Pancreas (tissue), 10 donors: ENCODE results near the gene SRPRA. TPM values are rescaled to one million over a fixed set of nuclear protein-coding genes. Genes with fewer than 3 reads are reported as not detected.
A peak's percentile ranks its signal among the peaks of the same experiment; 100 is the strongest.

Experiments used
- ATAC-seq, 4 donors: fragments of 200-7000 bp; cut with Tn5 transposase; one replicate each; pipeline versions ENCODE4 v1.8.0 to v1.9.1; 2020; ENCODE audit warnings: mild to moderate bottlenecking in 4 of 4, moderate library complexity in 4 of 4
- DNase-seq, 6 donors: peaks; one replicate each; pipeline ENCODE4 v3.0.0-alpha.2; 2020
- FAIRE-seq: peaks from 2 replicates; lab custom pipeline; 2012; peaks lifted over from hg19 to GRCh38; lab: Jason Lieb, UNC
- H3K27ac ChIP-seq, 4 donors: fragments of 200-600 bp; sonication (generic); 1 replicate in 3 of 4; 2 replicates in 1 of 4; pipeline versions ENCODE4 v1.5.0 to v1.8.0; 2020
- H3K27me3 ChIP-seq, 4 donors: fragments of 200-600 bp; one replicate each; pipeline ENCODE4 v1.8.0; 2021
- H3K36me3 ChIP-seq, 3 donors: fragments of 200-600 bp; sonication (generic) in 1 of 3; one replicate each; pipeline versions ENCODE4 v1.5.0 to v1.8.0; 2020 to 2021
- H3K4me1 ChIP-seq, 3 donors: fragments of 200-600 bp; one replicate each; pipeline ENCODE4 v1.8.0; 2021
- H3K4me3 ChIP-seq, 4 donors: fragments of 200-600 bp; sonication (generic) in 2 of 4; one replicate each; pipeline versions ENCODE4 v1.5.0 to v1.8.0; 2020 to 2021
- H3K9me3 ChIP-seq, 4 donors: fragments of 200-600 bp; one replicate each; pipeline ENCODE4 v1.8.0; 2021
- WGBS, 2 donors: extraction: QIAGEN DNeasy Blood & Tissue Kit; methylation state at CpG; one replicate each; pipeline ENCODE4 v1.1.7; 2013; 5-methylcytosine and 5-hydroxymethylcytosine counted together
- intact Hi-C, 3 donors: fragments of 100-400 bp; cut with DNase I; formaldehyde crosslinking; loops; one replicate each; pipeline versions ENCODE4 v1.11.1 to v1.14.2; 2022
- polyA plus RNA-seq, 2 donors: library from polyadenylated mRNA; stranded (reverse); fragments of 200-250 nt; gene quantifications; one replicate each; pipeline ENCODE4 v1.2.3, GENCODE V29; 2013
- total RNA-seq, 6 donors: library from RNA; stranded (reverse); fragmentation: NEBNext Ultra II Directional in 4 of 6; extraction: Animal tissue kit (Norgen Biotek cat#: 25700) in 4 of 6; gene quantifications; one replicate each; pipeline versions ENCODE4 v1.2.1 to v1.2.4, GENCODE V29; 2021 to 2023
- TF ChIP-seq, protein P1 (sequence below), 4 donors: fragments of 200-600 bp; sonication (generic) in 3 of 4; IDR thresholded peaks; one replicate each; pipeline versions ENCODE4 v1.5.0 to v1.8.0; 2021; ENCODE audit warnings: antibody characterized with exemption in 4 of 4
- donor health status: healthy with polysubstance abuse.
- donor health status: DM: no; HTN: no; CAD: no; lungs with moderate emphysema.
- donor health status: DM: no; HTN: no; CAD: no.
- donor health status: control.
- donor health status: control.
- donor health status: Bipolar disorder and iron deficiency.
- donor health status: DM: yes; HTN: yes; CAD: no.
- donor health status: DM: no; HTN: no; CAD: no.
- donor health status: DM: no; HTN: no; CAD: no.
- donor health status: DM: yes; HTN: yes; CAD: no.

The SRPRA gene
- total and polyA plus RNA-seq, 8 donors = 76.5 to 178 (median 152) TPM

DNA sequence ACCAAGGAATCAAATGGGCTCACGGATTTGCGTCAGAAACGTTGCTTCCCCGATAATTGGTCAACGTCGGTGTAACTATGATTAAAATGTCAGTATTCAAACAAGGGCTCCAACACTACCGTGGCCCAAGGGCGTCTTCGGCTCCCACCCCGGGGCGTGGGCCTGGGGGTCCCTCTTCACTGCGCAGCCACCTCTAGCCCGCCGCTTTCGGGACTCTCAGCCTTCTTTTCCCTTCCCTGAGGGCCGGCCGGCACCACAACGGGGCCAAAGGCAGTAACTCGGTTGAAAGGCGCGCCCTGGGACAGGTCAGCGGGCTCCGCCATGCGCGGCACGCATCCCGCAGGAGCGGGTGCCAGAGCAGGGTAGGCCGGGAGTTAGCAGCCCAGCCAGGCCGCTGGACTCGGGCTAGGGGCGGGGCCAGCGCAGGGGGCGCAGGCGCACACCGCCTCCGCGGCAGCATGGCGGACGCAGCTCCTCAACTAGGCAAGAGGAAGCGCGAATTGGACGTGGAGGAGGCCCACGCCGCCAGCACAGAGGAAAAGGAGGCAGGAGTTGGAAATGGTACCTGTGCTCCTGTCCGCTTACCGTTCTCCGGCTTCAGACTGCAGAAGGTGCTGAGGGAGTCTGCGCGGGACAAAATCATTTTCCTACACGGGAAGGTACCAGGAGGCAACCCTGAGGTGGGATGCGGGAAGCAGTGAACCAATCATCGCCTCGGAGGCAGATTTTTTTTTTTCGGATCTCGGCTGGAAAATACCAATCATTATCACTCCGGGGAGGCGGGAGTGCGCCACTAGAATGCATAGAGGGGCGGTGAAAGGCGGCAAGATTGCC, 35.1 kb upstream of the SRPRA start, which contains the start of gene DCPS:
Gene DCPS, plus strand, starts transcription at position 438 of the 834 bp plus-strand sequence. Its CDS starts 21 bp downstream, at position 459.
- FAIRE-seq = no peak
- intact Hi-C loops = no loop called here
- Histone ChIP-seq H3K4me1 (peaks cover 8 to 22% (median 13%) of the 10 kb centered on the region in 3 donors), H3K4me3 (peak within 1 kb of the TSS; percentile 36 to 71 (median 59)), H3K36me3 (no peaks in the 10 kb centered on the region), H3K27me3 (no peaks in the 10 kb centered on the region), H3K27ac (peak within 1 kb of the TSS; percentile 67 to 88 (median 80)), H3K9me3 (no peaks in the 10 kb centered on the region)
- DNase-seq = peak; percentile 86 to 97 (median 92)
- WGBS, 2 donors = 1% methylated on average over 61 of the region's 61 CpGs
- TF ChIP-seq, protein P1, sequence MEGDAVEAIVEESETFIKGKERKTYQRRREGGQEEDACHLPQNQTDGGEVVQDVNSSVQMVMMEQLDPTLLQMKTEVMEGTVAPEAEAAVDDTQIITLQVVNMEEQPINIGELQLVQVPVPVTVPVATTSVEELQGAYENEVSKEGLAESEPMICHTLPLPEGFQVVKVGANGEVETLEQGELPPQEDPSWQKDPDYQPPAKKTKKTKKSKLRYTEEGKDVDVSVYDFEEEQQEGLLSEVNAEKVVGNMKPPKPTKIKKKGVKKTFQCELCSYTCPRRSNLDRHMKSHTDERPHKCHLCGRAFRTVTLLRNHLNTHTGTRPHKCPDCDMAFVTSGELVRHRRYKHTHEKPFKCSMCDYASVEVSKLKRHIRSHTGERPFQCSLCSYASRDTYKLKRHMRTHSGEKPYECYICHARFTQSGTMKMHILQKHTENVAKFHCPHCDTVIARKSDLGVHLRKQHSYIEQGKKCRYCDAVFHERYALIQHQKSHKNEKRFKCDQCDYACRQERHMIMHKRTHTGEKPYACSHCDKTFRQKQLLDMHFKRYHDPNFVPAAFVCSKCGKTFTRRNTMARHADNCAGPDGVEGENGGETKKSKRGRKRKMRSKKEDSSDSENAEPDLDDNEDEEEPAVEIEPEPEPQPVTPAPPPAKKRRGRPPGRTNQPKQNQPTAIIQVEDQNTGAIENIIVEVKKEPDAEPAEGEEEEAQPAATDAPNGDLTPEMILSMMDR (IDR thresholded peaks at IDR 0.05) = peak in 1 of 4 donors; percentile 6
- ATAC-seq = peak; percentile 98 to 100 (median 99)

DNA sequence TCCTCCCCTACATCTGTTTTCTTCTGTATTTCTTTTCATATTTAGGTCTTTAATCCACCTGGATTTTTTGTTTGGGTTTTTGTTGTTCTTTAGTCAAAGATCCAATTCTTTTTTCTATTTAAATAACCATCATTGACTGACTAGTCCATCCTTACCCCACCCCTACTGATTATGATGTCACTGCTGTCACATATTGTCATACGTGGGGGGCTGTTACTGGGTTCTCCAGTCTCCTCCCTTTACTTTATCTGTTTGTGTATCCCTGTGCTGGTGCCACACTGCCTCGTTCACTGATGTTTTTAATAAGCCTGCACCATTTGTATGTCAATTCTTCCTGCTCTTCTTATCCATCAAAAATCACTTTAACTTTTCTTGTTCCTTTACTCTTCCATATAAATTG, 28.3 kb upstream of the SRPRA start:
- WGBS, 2 donors = 52 to 87% methylated on average over 2 of the region's 2 CpGs
- ATAC-seq = no peak
- Histone ChIP-seq H3K4me3 (no peak overlapping the region), H3K27ac (no peak overlapping the region), H3K27me3 (no peaks in the 10 kb centered on the region), H3K9me3 (no peaks in the 10 kb centered on the region), H3K36me3 (peaks cover 0 to 19% (median 6%) of the 10 kb centered on the region in 3 donors), H3K4me1 (no peaks in the 10 kb centered on the region)
- intact Hi-C loops = no loop called here
- TF ChIP-seq, protein P1 (IDR thresholded peaks at IDR 0.05) = no peak
- no peak for FAIRE-seq
- DNase-seq = no peak

DNA sequence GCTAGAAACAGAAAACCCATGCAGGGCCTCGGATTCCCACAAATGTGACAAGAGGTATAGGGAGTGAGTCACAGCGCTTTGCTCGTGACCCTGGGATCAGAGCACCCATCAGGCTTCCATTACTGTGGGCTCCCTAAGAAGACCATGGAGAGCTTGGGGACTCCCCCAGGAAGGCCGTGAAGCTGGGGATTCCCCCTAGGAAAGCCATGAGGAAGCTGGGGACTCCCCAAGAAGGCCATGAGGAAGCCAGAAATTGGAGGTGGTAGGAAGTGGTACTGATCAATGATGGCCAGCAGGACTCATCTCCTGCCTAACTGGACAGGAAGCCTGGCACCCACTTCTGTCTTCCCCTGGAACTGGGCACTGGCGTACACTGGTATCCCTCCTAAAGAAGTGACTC, 25.0 kb upstream of the SRPRA start:
- TF ChIP-seq, protein P1 (IDR thresholded peaks at IDR 0.05) = no peak
- ATAC-seq (no peak), DNase-seq (no peak), FAIRE-seq (no peak)
- H3K27ac ChIP-seq = no peak overlapping the region
- WGBS, 2 donors = 89 to 91% methylated on average over 5 of the region's 5 CpGs
- no peaks in the 10 kb centered on the region for H3K27me3 ChIP-seq
- H3K36me3 ChIP-seq = peaks cover 0 to 32% (median 6%) of the 10 kb centered on the region in 3 donors
- no peaks in the 10 kb centered on the region for H3K9me3 ChIP-seq
- intact Hi-C loops = no loop called here
- no peak overlapping the region for H3K4me3 ChIP-seq
- H3K4me1 ChIP-seq = no peaks in the 10 kb centered on the region

DNA sequence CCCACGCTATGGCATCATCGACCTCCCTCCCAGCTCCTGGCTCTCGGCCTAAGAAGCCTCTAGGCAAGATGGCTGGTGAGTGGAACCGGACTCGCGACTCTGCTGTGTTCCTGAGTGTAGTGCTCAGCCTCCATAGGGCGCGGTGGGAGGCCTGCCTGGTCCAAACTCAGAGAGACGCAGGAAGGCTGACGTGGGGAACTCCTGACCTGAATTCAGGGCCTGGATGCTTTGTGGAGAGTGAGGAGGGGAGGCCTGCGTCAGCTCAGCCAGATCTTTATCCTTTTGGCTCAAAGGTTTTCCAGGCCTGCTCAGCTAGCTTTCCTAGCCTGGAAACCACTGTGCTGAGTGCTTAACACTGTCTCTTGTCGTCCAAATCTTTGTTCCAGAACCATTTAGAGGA, 22.2 kb upstream of the SRPRA start:
- Histone ChIP-seq H3K9me3 (no peaks in the 10 kb centered on the region), H3K27ac (no peak overlapping the region), H3K4me3 (no peak overlapping the region), H3K36me3 (peaks cover 0 to 32% (median 6%) of the 10 kb centered on the region in 3 donors), H3K27me3 (no peaks in the 10 kb centered on the region), H3K4me1 (no peaks in the 10 kb centered on the region)
- TF ChIP-seq, protein P1 (IDR thresholded peaks at IDR 0.05) = no peak
- 86 to 92% methylated on average over 12 of the region's 12 CpGs for WGBS, 2 donors
- DNase-seq (no peak), FAIRE-seq (no peak), ATAC-seq (peak in 3 of 4 donors; percentile 27 to 45 (median 36))
- intact Hi-C loops = no loop called here

DNA sequence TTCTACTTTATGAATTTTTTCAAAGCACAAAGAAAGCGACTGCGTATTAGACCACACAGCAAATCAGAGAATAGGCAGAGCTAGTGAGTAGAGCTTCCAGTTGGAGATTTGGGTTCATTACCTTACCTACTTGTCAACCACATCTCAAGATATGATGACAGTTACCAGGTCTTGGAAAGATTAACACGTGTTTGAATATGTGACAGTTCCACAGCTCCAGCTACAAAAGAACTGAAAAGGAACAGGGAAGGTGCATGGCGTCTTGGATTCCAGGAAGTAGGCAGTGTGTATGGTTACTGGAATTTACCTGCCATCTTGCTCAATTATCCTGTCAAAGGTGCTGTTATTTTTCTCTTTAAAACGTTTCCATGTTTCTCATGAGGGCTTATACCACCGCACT, 19.5 kb upstream of the SRPRA start:
- 79 to 80% methylated on average over 6 of the region's 6 CpGs for WGBS, 2 donors
- no peaks in the 10 kb centered on the region for H3K9me3 ChIP-seq
- H3K27me3 ChIP-seq = no peaks in the 10 kb centered on the region
- DNase-seq = no peak
- H3K27ac ChIP-seq = no peak overlapping the region
- H3K36me3 ChIP-seq = peaks cover 0 to 21% (median 6%) of the 10 kb centered on the region in 3 donors
- no peak for ATAC-seq
- FAIRE-seq = no peak
- intact Hi-C loops = no loop called here
- no peak overlapping the region for H3K4me3 ChIP-seq
- H3K4me1 ChIP-seq = peaks cover 0 to 10% (median 0%) of the 10 kb centered on the region in 3 donors
- TF ChIP-seq, protein P1 (IDR thresholded peaks at IDR 0.05) = no peak
